K562 (cell line): ENCODE data around the gene ILK. TPM values are rescaled to one million over a fixed set of nuclear protein-coding genes. Genes with fewer than 3 reads are reported as not detected.

Experiments
- ATF1 ChIP-seq, 2 experiments: fragments of 450-650 bp in 1 of 2; IDR thresholded peaks; 2 replicates each; pipeline ENCODE4 v1.6.1; 2016; ENCODE audit warnings: missing compliant biosample characterization in 1 of 2, missing genetic modification characterization in 1 of 2
- BRD9 ChIP-seq: fragments of 450-650 bp; IDR thresholded peaks from 2 replicates; pipeline ENCODE4 v1.6.1; 2018; ENCODE audit warnings: low read depth; ENCODE audit not compliant: partially characterized antibody
- GATAD2B ChIP-seq: fragments of 450-650 bp; IDR thresholded peaks from 2 replicates; pipeline ENCODE4 v1.6.1; 2017; ENCODE audit warnings: mild to moderate bottlenecking, borderline replicate concordance
- KDM4B ChIP-seq, 2 experiments: fragments of 450-650 bp in 1 of 2; sonication (generic) in 1 of 2; IDR thresholded peaks; 2 replicates each; pipeline ENCODE4 v1.6.1; 2016 to 2017; ENCODE audit warnings: borderline replicate concordance in 2 of 2, antibody characterized with exemption in 1 of 2, low read depth in 1 of 2, mild to moderate bottlenecking in 1 of 2
- MYNN ChIP-seq, 2 experiments: sonication (generic); formaldehyde crosslinking in 1 of 2; IDR thresholded peaks; 2 replicates each; pipeline versions ENCODE4 v1.5.0 to v1.6.1; 2016 to 2020; ENCODE audit warnings: antibody characterized with exemption in 1 of 2, missing genetic modification reagents in 1 of 2
- NR3C1 ChIP-seq: sonication (generic); formaldehyde crosslinking; IDR thresholded peaks from 2 replicates; pipeline ENCODE4 v1.8.1; 2022; ENCODE audit warnings: missing genetic modification reagents
- RBM34 ChIP-seq: fragments of 200-400 bp; formaldehyde crosslinking; IDR thresholded peaks from 2 replicates; pipeline ENCODE4 v1.6.1; 2018; ENCODE audit warnings: low read length, borderline replicate concordance; ENCODE audit not compliant: insufficient read depth
- TCF7 ChIP-seq: sonication (generic); IDR thresholded peaks from 2 replicates; pipeline ENCODE4 v1.6.1; 2016; ENCODE audit warnings: antibody characterized with exemption, borderline replicate concordance
- TSHZ1 ChIP-seq: fragments of 250-450 bp; sonication (Bioruptor Pico); IDR thresholded peaks from 2 replicates; pipeline ENCODE4 v1.4.0; 2020; ENCODE audit warnings: mild to moderate bottlenecking, moderate library complexity
- ZBTB11 ChIP-seq, 3 experiments: fragments of 200-800 bp in 1 of 3; fragments of 250-450 bp in 1 of 3; fragments of 450-650 bp in 1 of 3; sonication (Bioruptor Pico) in 1 of 3; sonication (Bioruptor generic) in 1 of 3; formaldehyde crosslinking in 1 of 3; IDR thresholded peaks; 2 replicates each; pipeline versions ENCODE4 v1.6.1 to v1.8.0; 2016 to 2022; ENCODE audit warnings: mild to moderate bottlenecking in 2 of 3, missing genetic modification characterization in 2 of 3, missing compliant biosample characterization in 1 of 3, moderate library complexity in 1 of 3
- ZBTB17 ChIP-seq: fragments of 450-650 bp; formaldehyde crosslinking; IDR thresholded peaks from 2 replicates; pipeline ENCODE4 v1.4.0; 2020; ENCODE audit warnings: mild to moderate bottlenecking
- ZBTB33 ChIP-seq: sonication (generic); formaldehyde crosslinking; IDR thresholded peaks from 2 replicates; pipeline ENCODE4 v1.8.1; 2023; ENCODE audit warnings: mild to moderate bottlenecking, missing genetic modification reagents
- ZBTB34 ChIP-seq: fragments of 250-450 bp; sonication (Bioruptor Pico); IDR thresholded peaks from 2 replicates; pipeline ENCODE4 v1.8.0; 2021; ENCODE audit warnings: mild to moderate bottlenecking, moderate library complexity
- ZFX ChIP-seq: sonication (generic); formaldehyde crosslinking; IDR thresholded peaks from 2 replicates; pipeline ENCODE4 v1.8.0; 2022; ENCODE audit warnings: mild to moderate bottlenecking, missing genetic modification reagents, moderate library complexity
- ZNF212 ChIP-seq: fragments of 450-650 bp; formaldehyde crosslinking; IDR thresholded peaks from 2 replicates; pipeline ENCODE4 v1.4.0; 2020; ENCODE audit warnings: mild to moderate bottlenecking
- ZNF436 ChIP-seq: fragments of 250-450, 450-650 bp; sonication (Bioruptor Pico); formaldehyde crosslinking; IDR thresholded peaks from 2 replicates; pipeline ENCODE4 v1.7.0; 2020; ENCODE audit warnings: mild to moderate bottlenecking
- polyA plus RNA-seq, 8 experiments: library from polyadenylated mRNA; depleted of rRNA in 4 of 8; stranded (reverse) in 5 of 8; unstranded in 3 of 8; fragments of >200 nt; fragmentation: Nextera tagmentation in 2 of 8; fragmentation: Illumina TruSeq in 1 of 8; extraction: Ambion mirVana in 2 of 8; extraction: Trizol in 1 of 8; gene quantifications; 2 replicates each; pipeline versions ENCODE4 v1.2.1 to v1.2.3, GENCODE V29; 2011 to 2014; ENCODE audit warnings: inconsistent platforms in 1 of 8, missing spikeins in 1 of 8
- total RNA-seq, 7 experiments: library from RNA; depleted of rRNA in 6 of 7; stranded (reverse); fragments of >200 nt in 6 of 7; fragmentation: Illumina TruSeq in 2 of 7; extraction: Trizol in 2 of 7; gene quantifications; 2 replicates each; pipeline versions ENCODE4 v1.2.1 to v1.2.3, GENCODE V29; 2011 to 2021; ENCODE audit warnings: low replicate concordance in 1 of 7

Gene ILK
- total and polyA plus RNA-seq, 9 of the 15 experiments (the other 6 are each of a cell fraction or from before 2014, with no cell fraction given): 43.3 to 95.9 (median 58.9) TPM

- TF ChIP-seq ZNF436 (CRISPR knock-in tag) (no peak), ATF1 (CRISPR knock-in tag; IDR thresholded peaks at IDR 0.05) (peak; percentile 74; the same call in 1 of the 2 replicates), ATF1 (tag; IDR thresholded peaks at IDR 0.05) (peak; percentile 98), BRD9 (no peak), ZNF212 (no peak), GATAD2B (no peak), MYNN (IDR thresholded peaks at IDR 0.05) (no peak), MYNN (CRISPR knock-in tag; IDR thresholded peaks at IDR 0.05) (no peak), NR3C1 (no peak), TSHZ1 (CRISPR knock-in tag) (no peak), RBM34 (no peak), ZBTB34 (CRISPR knock-in tag) (no peak), ZBTB17 (no peak), ZFX (CRISPR knock-in tag) (no peak), TCF7 (no peak), ZBTB11 (CRISPR knock-in tag; IDR thresholded peaks at IDR 0.05) (peak in 1 of 3 experiments; percentile 41; a peak in 1 of 6 replicates), ZBTB33 (CRISPR knock-in tag) (no peak), KDM4B (IDR thresholded peaks at IDR 0.05; ENCODE audit: borderline replicate concordance in 2 of 2, low read depth in 1 of 2) (no peak)
Measured at GRCh38 chr11:6619004-6619745, 15.6 kb downstream of the ILK start, which contains the start of gene TPP1 (continued).
